Cardiac muscle cell (in vitro differentiated cells and primary cell): Measurements from ENCODE around the gene HNRNPUL1. TPM values are rescaled to one million over a fixed set of nuclear protein-coding genes. Genes with fewer than 3 reads are reported as not detected.
"Not testable (repeated sequence)": the region's sequence is repeated elsewhere in the genome, so short reads cannot be mapped to it uniquely, and the experiment has no call there.

Experiments used
- DNase-seq, 2 donors: peaks; one replicate each; pipeline versions ENCODE4 v3.0.0 to v3.0.0-alpha.2; 2010 to 2017; ENCODE audit warnings: low read depth in 1 of 2, low spot score in 1 of 2
- H3K27ac ChIP-seq: fragments of 200-600 bp; sonication (generic); 2 replicates; pipeline ENCODE4 v1.5.1; 2016
- H3K27me3 ChIP-seq: fragments of 200-600 bp; sonication (generic); 2 replicates; pipeline ENCODE4 v1.6.0; 2016; ENCODE audit warnings: control low read depth
- H3K36me3 ChIP-seq: fragments of 200-600 bp; sonication (generic); 2 replicates; pipeline ENCODE4 v1.5.1; 2016; ENCODE audit warnings: control low read depth
- H3K4me1 ChIP-seq: fragments of 200-600 bp; sonication (generic); 2 replicates; pipeline ENCODE4 v1.8.1; 2017; ENCODE audit warnings: low read depth, mild to moderate bottlenecking, mixed run types
- H3K4me3 ChIP-seq: fragments of 200-600 bp; sonication (generic); 2 replicates; pipeline ENCODE4 v1.5.1; 2016; ENCODE audit warnings: mild to moderate bottlenecking
- H3K9me3 ChIP-seq: fragments of 200-600 bp; sonication (generic); 2 replicates; pipeline ENCODE4 v1.5.1; 2017; ENCODE audit warnings: low read depth, mild to moderate bottlenecking, control low read depth
- polyA plus RNA-seq: library from polyadenylated mRNA; unstranded; fragments of >200 nt; fragmentation: Nextera tagmentation; extraction: Ambion mirVana; gene quantifications from 2 replicates; pipeline ENCODE4 v1.2.1, GENCODE V29; 2016
- total RNA-seq: library from RNA; depleted of rRNA; stranded (reverse); fragments of >200 nt; gene quantifications from 2 replicates; pipeline ENCODE4 v1.2.3, GENCODE V29; 2016
- TF ChIP-seq, protein P1 (sequence below): IDR thresholded peaks from 2 replicates; pipeline ENCODE4 v1.5.1; 2012; ENCODE audit warnings: low read depth, mild to moderate bottlenecking, low read length

HNRNPUL1 gene
- total and polyA plus RNA-seq, 2 experiments from 2014 or later: 148 to 195 TPM

DNA sequence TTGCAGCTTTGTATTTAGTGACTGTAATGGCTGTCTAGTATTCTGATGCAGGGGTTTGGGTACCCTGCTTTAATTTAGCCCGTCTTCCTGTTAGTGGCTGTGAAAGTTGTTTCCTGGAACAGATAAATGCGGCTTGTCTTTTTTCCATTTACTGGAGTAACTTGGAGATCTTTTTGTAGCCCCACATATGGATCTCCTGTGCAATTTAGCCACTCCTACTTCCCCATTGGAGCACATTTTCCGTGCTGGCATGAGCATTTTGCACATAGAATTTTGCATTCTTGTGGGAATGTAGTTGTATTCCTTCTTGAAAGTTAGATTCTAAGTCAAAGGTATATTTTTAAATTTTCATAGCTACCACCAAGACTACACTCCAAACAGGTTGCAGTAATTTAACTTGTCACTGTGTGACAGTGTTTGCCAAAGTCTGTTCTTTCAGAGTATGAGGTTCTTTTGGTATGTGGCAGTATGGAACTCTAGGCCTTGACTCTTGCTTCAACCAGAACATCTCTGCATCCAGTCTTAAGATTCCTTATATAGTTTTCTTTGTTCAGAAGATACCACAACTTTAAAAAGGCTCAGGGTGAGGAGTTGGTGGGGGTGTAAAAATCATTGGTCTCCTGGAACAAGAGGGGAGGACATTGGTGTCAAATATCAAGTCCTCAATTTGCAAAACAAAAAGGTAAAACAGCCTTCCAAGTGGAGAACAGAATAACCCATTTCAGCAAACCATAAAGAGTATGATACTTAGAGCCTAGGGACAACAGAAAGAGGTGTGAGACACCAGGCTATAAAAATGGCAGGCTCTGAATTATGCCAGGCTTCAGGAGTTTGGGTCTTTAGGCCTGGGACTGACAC is 24.7 kb downstream of the HNRNPUL1 start:
- DNase-seq: no peak
- Histone ChIP-seq H3K36me3 (peaks cover 67% of the 10 kb centered on the region), H3K27me3 (no peaks in the 10 kb centered on the region), H3K4me3 (no peak overlapping the region), H3K27ac (peak overlapping the region; percentile 64), H3K9me3 (no peaks in the 10 kb centered on the region), H3K4me1 (no peaks in the 10 kb centered on the region)
- TF ChIP-seq, protein P1, sequence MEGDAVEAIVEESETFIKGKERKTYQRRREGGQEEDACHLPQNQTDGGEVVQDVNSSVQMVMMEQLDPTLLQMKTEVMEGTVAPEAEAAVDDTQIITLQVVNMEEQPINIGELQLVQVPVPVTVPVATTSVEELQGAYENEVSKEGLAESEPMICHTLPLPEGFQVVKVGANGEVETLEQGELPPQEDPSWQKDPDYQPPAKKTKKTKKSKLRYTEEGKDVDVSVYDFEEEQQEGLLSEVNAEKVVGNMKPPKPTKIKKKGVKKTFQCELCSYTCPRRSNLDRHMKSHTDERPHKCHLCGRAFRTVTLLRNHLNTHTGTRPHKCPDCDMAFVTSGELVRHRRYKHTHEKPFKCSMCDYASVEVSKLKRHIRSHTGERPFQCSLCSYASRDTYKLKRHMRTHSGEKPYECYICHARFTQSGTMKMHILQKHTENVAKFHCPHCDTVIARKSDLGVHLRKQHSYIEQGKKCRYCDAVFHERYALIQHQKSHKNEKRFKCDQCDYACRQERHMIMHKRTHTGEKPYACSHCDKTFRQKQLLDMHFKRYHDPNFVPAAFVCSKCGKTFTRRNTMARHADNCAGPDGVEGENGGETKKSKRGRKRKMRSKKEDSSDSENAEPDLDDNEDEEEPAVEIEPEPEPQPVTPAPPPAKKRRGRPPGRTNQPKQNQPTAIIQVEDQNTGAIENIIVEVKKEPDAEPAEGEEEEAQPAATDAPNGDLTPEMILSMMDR: no peak

GRCh38 chr19:41289814-41290213 is 25.6 kb downstream of the HNRNPUL1 start:
- Histone ChIP-seq H3K36me3 (peaks cover 69% of the 10 kb centered on the region), H3K27ac (peak overlapping the region; percentile 28)
- H3K4me3 ChIP-seq: not testable (repeated sequence)

DNA sequence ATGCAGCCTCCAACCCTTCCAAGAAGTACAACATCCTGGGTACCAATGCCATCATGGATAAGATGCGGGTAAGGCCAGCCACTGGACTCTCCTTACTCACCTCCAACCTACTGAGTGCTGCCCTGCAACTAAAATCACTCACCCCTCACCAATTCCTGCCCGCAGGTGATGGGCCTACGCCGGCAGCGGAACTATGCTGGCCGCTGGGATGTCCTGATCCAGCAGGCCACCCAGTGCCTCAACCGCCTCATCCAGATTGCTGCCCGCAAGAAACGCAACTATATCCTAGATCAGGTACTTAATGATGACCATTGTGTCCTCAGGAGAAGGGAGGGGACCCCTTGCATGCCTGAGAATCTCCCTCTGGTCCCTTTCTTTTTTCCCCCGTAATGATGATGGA is 30.2 kb downstream of the HNRNPUL1 start:
- no peak overlapping the region for H3K4me3 ChIP-seq
- no peak for DNase-seq
- peaks cover 64% of the 10 kb centered on the region for H3K36me3 ChIP-seq
- H3K9me3 ChIP-seq: no peaks in the 10 kb centered on the region
- no peaks in the 10 kb centered on the region for H3K27me3 ChIP-seq
- H3K4me1 ChIP-seq: peaks cover 41% of the 10 kb centered on the region
- peak overlapping the region; percentile 93 for H3K27ac ChIP-seq
- TF ChIP-seq, protein P1: no peak

More at GRCh38 chr19:41289814-41290213, 25.6 kb downstream of the HNRNPUL1 start:
- DNase-seq, H3K9me3 ChIP-seq, H3K27me3 ChIP-seq, H3K4me1 ChIP-seq: not testable (repeated sequence)

DNA sequence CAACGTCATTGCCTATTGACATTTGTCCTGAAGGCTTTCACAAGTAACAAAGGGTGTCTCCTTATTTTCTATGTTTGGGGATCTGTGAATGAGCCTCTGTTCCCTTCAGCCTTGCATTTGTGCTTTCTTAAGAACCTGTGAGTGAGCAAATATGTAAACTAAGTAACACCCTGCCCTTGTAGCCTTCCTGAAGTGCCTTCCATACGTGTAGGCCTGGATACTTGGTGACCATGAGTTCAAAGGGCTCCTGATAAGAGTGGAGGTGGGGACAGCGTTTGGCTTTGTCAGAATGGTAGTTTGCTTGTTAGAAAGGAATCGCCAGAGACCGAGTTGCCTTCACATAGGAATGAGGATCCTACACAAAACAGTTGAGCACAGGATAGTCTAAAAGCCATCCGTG is 31.3 kb downstream of the HNRNPUL1 start:
- Histone ChIP-seq H3K9me3 (no peaks in the 10 kb centered on the region), H3K27ac (peak overlapping the region; percentile 93), H3K4me1 (peaks cover 52% of the 10 kb centered on the region), H3K4me3 (no peak overlapping the region), H3K27me3 (no peaks in the 10 kb centered on the region), H3K36me3 (peaks cover 56% of the 10 kb centered on the region)
- DNase-seq: peak in 1 of 2 donors; percentile 28
- TF ChIP-seq, protein P1: no peak

DNA sequence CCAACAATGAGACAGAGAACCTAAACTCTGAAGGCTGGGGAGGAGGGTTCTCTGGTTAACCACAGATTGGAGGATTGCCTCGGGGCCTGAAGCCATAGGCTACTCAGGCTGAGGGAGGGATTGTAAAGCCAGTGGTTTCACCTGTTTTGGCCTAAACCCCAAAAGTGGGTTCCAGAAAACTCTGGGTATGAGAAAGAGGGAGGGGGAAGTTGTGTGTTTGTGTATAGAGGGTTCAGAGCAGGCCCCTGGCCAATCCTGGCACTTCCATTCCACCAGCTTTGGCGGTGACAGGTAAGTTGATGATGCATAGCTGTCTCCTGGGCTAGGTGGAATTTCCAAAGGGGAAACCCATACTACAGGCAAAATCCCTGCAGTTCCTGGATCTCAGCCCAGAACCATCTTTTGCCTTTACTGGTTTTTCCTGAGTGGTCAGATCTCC is 32.3 kb downstream of the HNRNPUL1 start:
- TF ChIP-seq, protein P1: no peak
- Histone ChIP-seq H3K9me3 (no peaks in the 10 kb centered on the region), H3K27ac (peak overlapping the region; percentile 93), H3K36me3 (peaks cover 53% of the 10 kb centered on the region), H3K27me3 (no peaks in the 10 kb centered on the region), H3K4me3 (no peak overlapping the region), H3K4me1 (peaks cover 58% of the 10 kb centered on the region)
- DNase-seq: no peak
